C4-2B (cell line): ENCODE data around the gene XNDC1N.

ENCODE experiments used
- CTCF ChIP-seq: fragments of 450-650 bp; conservative IDR thresholded peaks from 2 replicates; pipeline ENCODE4 v1.5.1; 2017; ENCODE audit warnings: mild to moderate bottlenecking
- ZFX ChIP-seq: fragments of 450-650 bp; IDR thresholded peaks from 2 replicates; pipeline ENCODE4 v1.6.1; 2017

GRCh38 chr11:71977743-71978418, 49.5 kb upstream of the XNDC1N start:
- peak; percentile 90 for TF ChIP-seq CTCF
- no peak for TF ChIP-seq ZFX
